Measurements from ENCODE around the gene RNF182.
"Not testable (repeated sequence)": the region's sequence is repeated elsewhere in the genome, so short reads cannot be mapped to it uniquely, and the experiment has no call there.

DNA sequence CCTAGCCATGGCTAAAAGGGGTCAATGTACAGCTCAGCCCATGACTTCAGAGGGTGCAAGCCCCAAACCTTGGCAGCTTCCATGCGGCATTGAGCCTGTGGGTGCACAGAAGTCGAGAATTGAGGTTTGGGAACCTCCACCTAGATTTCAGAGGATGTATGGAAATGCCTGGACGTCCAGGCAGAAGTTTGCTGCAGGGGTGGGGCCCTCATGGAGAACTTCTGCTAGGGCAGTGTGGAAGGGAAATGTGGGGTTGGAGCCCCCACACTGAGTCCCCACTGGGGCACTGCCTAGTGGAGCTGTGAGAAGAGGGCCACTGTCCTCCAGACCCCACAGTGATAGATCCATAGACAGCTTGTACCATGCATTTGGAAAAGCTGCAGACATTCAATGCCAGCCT is 47.9 kb downstream of the RNF182 start:
- TF ChIP-seq, protein P1, sequence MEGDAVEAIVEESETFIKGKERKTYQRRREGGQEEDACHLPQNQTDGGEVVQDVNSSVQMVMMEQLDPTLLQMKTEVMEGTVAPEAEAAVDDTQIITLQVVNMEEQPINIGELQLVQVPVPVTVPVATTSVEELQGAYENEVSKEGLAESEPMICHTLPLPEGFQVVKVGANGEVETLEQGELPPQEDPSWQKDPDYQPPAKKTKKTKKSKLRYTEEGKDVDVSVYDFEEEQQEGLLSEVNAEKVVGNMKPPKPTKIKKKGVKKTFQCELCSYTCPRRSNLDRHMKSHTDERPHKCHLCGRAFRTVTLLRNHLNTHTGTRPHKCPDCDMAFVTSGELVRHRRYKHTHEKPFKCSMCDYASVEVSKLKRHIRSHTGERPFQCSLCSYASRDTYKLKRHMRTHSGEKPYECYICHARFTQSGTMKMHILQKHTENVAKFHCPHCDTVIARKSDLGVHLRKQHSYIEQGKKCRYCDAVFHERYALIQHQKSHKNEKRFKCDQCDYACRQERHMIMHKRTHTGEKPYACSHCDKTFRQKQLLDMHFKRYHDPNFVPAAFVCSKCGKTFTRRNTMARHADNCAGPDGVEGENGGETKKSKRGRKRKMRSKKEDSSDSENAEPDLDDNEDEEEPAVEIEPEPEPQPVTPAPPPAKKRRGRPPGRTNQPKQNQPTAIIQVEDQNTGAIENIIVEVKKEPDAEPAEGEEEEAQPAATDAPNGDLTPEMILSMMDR (IDR thresholded peaks at IDR 0.05; ENCODE audit: low read depth, low read length, poor library complexity, severe bottlenecking), result not testable (repeated sequence)
- TF ChIP-seq EZH2phosphoT487 (IDR thresholded peaks at IDR 0.05; ENCODE audit: borderline replicate concordance, low read length), result not testable (repeated sequence)

All from DOHH2 (cell line).